ENCODE data around the gene LIN7A. TPM values are rescaled to one million over a fixed set of nuclear protein-coding genes. Genes with fewer than 3 reads are reported as not detected.

The LIN7A gene
- total RNA-seq, 1 donor from 2014 or later, result 27.7 TPM

- H3K27me3 Mint-ChIP-seq (ENCODE audit: unreplicated experiment), result no peaks in the 10 kb centered on the region
- no peak overlapping the region for H3K4me3 Mint-ChIP-seq (ENCODE audit: unreplicated experiment)
- no peak overlapping the region for H3K27ac Mint-ChIP-seq (ENCODE audit: unreplicated experiment)
- H3K9me3 Mint-ChIP-seq (ENCODE audit: unreplicated experiment), result no peaks in the 10 kb centered on the region
- H3K4me1 Mint-ChIP-seq (ENCODE audit: unreplicated experiment), result peaks cover 3% of the 10 kb centered on the region
- no peak for DNase-seq (ENCODE audit: extremely low spot score, unreplicated experiment)
- TF ChIP-seq CTCF (IDR thresholded peaks at IDR 0.05), result no peak
- no peaks in the 10 kb centered on the region for H3K36me3 Mint-ChIP-seq (ENCODE audit: unreplicated experiment)
Observed at GRCh38 chr12:80952443-80952842, 14.7 kb upstream of the LIN7A start.

GRCh38 chr12:80946591-80946990, 8.9 kb upstream of the LIN7A start:
- peak; percentile 63 for TF ChIP-seq CTCF (IDR thresholded peaks at IDR 0.05)
- Mint-ChIP-seq H3K27me3 (ENCODE audit: unreplicated experiment) (no peaks in the 10 kb centered on the region), H3K9me3 (ENCODE audit: unreplicated experiment) (no peaks in the 10 kb centered on the region), H3K36me3 (ENCODE audit: unreplicated experiment) (no peaks in the 10 kb centered on the region), H3K4me3 (ENCODE audit: unreplicated experiment) (no peak overlapping the region), H3K4me1 (ENCODE audit: unreplicated experiment) (peaks cover 5% of the 10 kb centered on the region), H3K27ac (ENCODE audit: unreplicated experiment) (no peak overlapping the region)
- DNase-seq (ENCODE audit: extremely low spot score, unreplicated experiment), result no peak

- Mint-ChIP-seq H3K4me1 (ENCODE audit: unreplicated experiment) (peaks cover 21% of the 10 kb centered on the region), H3K9me3 (ENCODE audit: unreplicated experiment) (no peaks in the 10 kb centered on the region), H3K4me3 (ENCODE audit: unreplicated experiment) (no peak overlapping the region), H3K27me3 (ENCODE audit: unreplicated experiment) (no peaks in the 10 kb centered on the region), H3K36me3 (ENCODE audit: unreplicated experiment) (no peaks in the 10 kb centered on the region), H3K27ac (ENCODE audit: unreplicated experiment) (no peak overlapping the region)
- no peak for DNase-seq (ENCODE audit: extremely low spot score, unreplicated experiment)
- no peak for TF ChIP-seq CTCF (IDR thresholded peaks at IDR 0.05)
Observed at GRCh38 chr12:80943338-80943737, 5.6 kb upstream of the LIN7A start.

GRCh38 chr12:80941916-80942315, 4.2 kb upstream of the LIN7A start:
- Mint-ChIP-seq H3K27ac (ENCODE audit: unreplicated experiment) (no peak overlapping the region), H3K4me3 (ENCODE audit: unreplicated experiment) (no peak overlapping the region), H3K9me3 (ENCODE audit: unreplicated experiment) (no peaks in the 10 kb centered on the region), H3K4me1 (ENCODE audit: unreplicated experiment) (peaks cover 25% of the 10 kb centered on the region), H3K36me3 (ENCODE audit: unreplicated experiment) (no peaks in the 10 kb centered on the region), H3K27me3 (ENCODE audit: unreplicated experiment) (no peaks in the 10 kb centered on the region)
- no peak for DNase-seq (ENCODE audit: extremely low spot score, unreplicated experiment)
- no peak for TF ChIP-seq CTCF (IDR thresholded peaks at IDR 0.05)

GRCh38 chr12:80939231-80939950, 1.7 kb upstream of the LIN7A start:
- Mint-ChIP-seq H3K27ac (ENCODE audit: unreplicated experiment) (peak overlapping the region; percentile 56), H3K36me3 (ENCODE audit: unreplicated experiment) (no peaks in the 10 kb centered on the region)

More at GRCh38 chr12:80939231-80939950, 1.7 kb upstream of the LIN7A start:
- no peak overlapping the region for H3K4me3 Mint-ChIP-seq (ENCODE audit: unreplicated experiment)
- H3K4me1 Mint-ChIP-seq (ENCODE audit: unreplicated experiment), result peaks cover 40% of the 10 kb centered on the region
- no peak for TF ChIP-seq CTCF (IDR thresholded peaks at IDR 0.05)
- no peaks in the 10 kb centered on the region for H3K27me3 Mint-ChIP-seq (ENCODE audit: unreplicated experiment)
- no peaks in the 10 kb centered on the region for H3K9me3 Mint-ChIP-seq (ENCODE audit: unreplicated experiment)
- DNase-seq (ENCODE audit: extremely low spot score, unreplicated experiment), result no peak

Measured in osteocyte (in vitro differentiated cells).